HTERT RPE-1 (cell line): ENCODE data around the gene SH3PXD2B.

Experiments used
- in situ Hi-C: fragments of 300-500 bp; cut with MboI; formaldehyde crosslinking; loops from 4 replicates; pipeline ENCODE4 v1.14.3; 2020; ENCODE audit warnings: low sequenced_read_pairs

The SH3PXD2B gene

GRCh38 chr5:172439785-172440477 lies 14.4 kb downstream of the SH3PXD2B start:
- in situ Hi-C loops = no loop called here

- in situ Hi-C loops = no loop called here
Observed at GRCh38 chr5:172438319-172438668, 16.0 kb downstream of the SH3PXD2B start.

GRCh38 chr5:172437445-172438318 lies 16.6 kb downstream of the SH3PXD2B start:
- in situ Hi-C loops = no loop called here

- in situ Hi-C loops = no loop called here
Observed at GRCh38 chr5:172436879-172437369, 17.4 kb downstream of the SH3PXD2B start.

GRCh38 chr5:172436078-172436878 lies 18.0 kb downstream of the SH3PXD2B start:
- in situ Hi-C loops = no loop called here

GRCh38 chr5:172435362-172436077 lies 18.8 kb downstream of the SH3PXD2B start:
- in situ Hi-C loops = no loop called here

GRCh38 chr5:172434251-172434650 lies 20.1 kb downstream of the SH3PXD2B start:
- in situ Hi-C loops = no loop called here

GRCh38 chr5:172433513-172433912 lies 20.8 kb downstream of the SH3PXD2B start:
- in situ Hi-C loops = no loop called here

- in situ Hi-C loops = no loop called here
Observed at GRCh38 chr5:172433071-172433470, 21.3 kb downstream of the SH3PXD2B start.

- in situ Hi-C loops = no loop called here
Observed at GRCh38 chr5:172430354-172430753, 24.0 kb downstream of the SH3PXD2B start.

GRCh38 chr5:172429201-172429940 lies 25.0 kb downstream of the SH3PXD2B start:
- in situ Hi-C loops = no loop called here

GRCh38 chr5:172428224-172429166 lies 25.8 kb downstream of the SH3PXD2B start:
- in situ Hi-C loops = no loop called here

GRCh38 chr5:172427202-172427601 lies 27.1 kb downstream of the SH3PXD2B start:
- in situ Hi-C loops = no loop called here

- in situ Hi-C loops = no loop called here
Observed at GRCh38 chr5:172426086-172426485, 28.2 kb downstream of the SH3PXD2B start.

GRCh38 chr5:172425402-172425801 lies 28.9 kb downstream of the SH3PXD2B start:
- in situ Hi-C loops = no loop called here

GRCh38 chr5:172424808-172425207 lies 29.5 kb downstream of the SH3PXD2B start:
- in situ Hi-C loops = no loop called here

GRCh38 chr5:172424111-172424490 lies 30.2 kb downstream of the SH3PXD2B start:
- in situ Hi-C loops = no loop called here

GRCh38 chr5:172423379-172424110 lies 30.8 kb downstream of the SH3PXD2B start:
- in situ Hi-C loops = no loop called here
